Activated B cell treated with CpG ODN at 0.5 μM for 24 hours (primary cell): ENCODE measurements around the gene CERS6. TPM values are rescaled to one million over a fixed set of nuclear protein-coding genes. Genes with fewer than 3 reads are reported as not detected.

Experiments
- ATAC-seq: fragments of 200-7000 bp; cut with Tn5 transposase; one replicate; pipeline ENCODE4 v1.10.0; 2021; ENCODE audit warnings: low read depth, mild to moderate bottlenecking, moderate library complexity
- CTCF ChIA-PET: fragments of 350-600 bp; sonication (Branson Sonifier 250); formaldehyde crosslinking; loops from one replicate; lab custom pipeline; 2021; ENCODE audit warnings: antibody characterized with exemption; lab: Charles Lee
- POLR2A ChIA-PET: fragments of 350-600 bp; sonication (Branson Sonifier 250); formaldehyde crosslinking; loops from one replicate; lab custom pipeline; 2021; ENCODE audit warnings: antibody characterized with exemption; lab: Charles Lee
- DNase-seq: peaks from one replicate; pipeline ENCODE4 v3.0.0; 2022
- H3K27ac Mint-ChIP-seq: one replicate; pipeline ENCODE4 v1.8.0; 2020; ENCODE audit warnings: mixed read lengths
- H3K27me3 Mint-ChIP-seq: one replicate; pipeline ENCODE4 v1.8.0; 2021; ENCODE audit warnings: mixed read lengths
- H3K36me3 Mint-ChIP-seq: one replicate; pipeline ENCODE4 v1.8.0; 2021; ENCODE audit warnings: low read depth, mixed read lengths
- H3K4me1 Mint-ChIP-seq: one replicate; pipeline ENCODE4 v1.8.0; 2021; ENCODE audit warnings: mixed read lengths
- H3K4me3 Mint-ChIP-seq: one replicate; pipeline ENCODE4 v1.8.0; 2020; ENCODE audit warnings: mild to moderate bottlenecking, mixed read lengths
- H3K9me3 Mint-ChIP-seq: one replicate; pipeline ENCODE4 v1.8.0; 2020; ENCODE audit warnings: mixed read lengths
- CTCF ChIP-seq: fragments of 200-600 bp; IDR thresholded peaks from one replicate; pipeline ENCODE4 v1.8.0; 2022; ENCODE audit warnings: antibody characterized with exemption, mild to moderate bottlenecking
- intact Hi-C: fragments of 100-400 bp; cut with micrococcal nuclease; formaldehyde crosslinking; loops from one replicate; pipeline ENCODE4 v1.15.1; 2024
- total RNA-seq: library from RNA; stranded (reverse); gene quantifications from 2 replicates; pipeline ENCODE4 v1.2.3, GENCODE V29; 2022

The CERS6 gene
- total RNA-seq, 1 donor from 2014 or later, result 5.3 TPM

GRCh38 chr2:168574856-168575630, 119.0 kb downstream of the CERS6 start:
- H3K27me3 Mint-ChIP-seq, result no peaks in the 10 kb centered on the region
- no peak overlapping the region for H3K27ac Mint-ChIP-seq
- intact Hi-C loops, result no loop called here
- ChIA-PET CTCF (no interaction called here), POLR2A (no interaction called here)
- H3K4me3 Mint-ChIP-seq, result no peak overlapping the region
- no peak for TF ChIP-seq CTCF
- H3K4me1 Mint-ChIP-seq, result peaks cover 30% of the 10 kb centered on the region
- ATAC-seq, result no peak
- H3K36me3 Mint-ChIP-seq, result no peaks in the 10 kb centered on the region
- H3K9me3 Mint-ChIP-seq, result peaks cover 5% of the 10 kb centered on the region
- DNase-seq, result no peak

GRCh38 chr2:168577885-168578284, 121.8 kb downstream of the CERS6 start:
- CTCF ChIA-PET, result no interaction called here
- no peak overlapping the region for H3K27ac Mint-ChIP-seq
- intact Hi-C loops, result no loop called here
- ATAC-seq (no peak), DNase-seq (no peak)
- H3K4me1 Mint-ChIP-seq, result peaks cover 33% of the 10 kb centered on the region
- POLR2A ChIA-PET, result no interaction called here
- no peak overlapping the region for H3K4me3 Mint-ChIP-seq
- H3K9me3 Mint-ChIP-seq, result peaks cover 5% of the 10 kb centered on the region
- H3K27me3 Mint-ChIP-seq, result no peaks in the 10 kb centered on the region
- TF ChIP-seq CTCF, result no peak
- H3K36me3 Mint-ChIP-seq, result no peaks in the 10 kb centered on the region

GRCh38 chr2:168583064-168583709, 127.1 kb downstream of the CERS6 start:
- intact Hi-C loops, result no loop called here
- CTCF ChIA-PET, result no interaction called here
- no peak for TF ChIP-seq CTCF
- no peaks in the 10 kb centered on the region for H3K36me3 Mint-ChIP-seq
- H3K27ac Mint-ChIP-seq, result no peak overlapping the region
- POLR2A ChIA-PET, result interaction anchor here (1.0 kb wide), 1 partner anchor 16 kb away, joined by 3 read pairs; no protein-coding TSS in a partner anchor
- H3K4me1 Mint-ChIP-seq, result peaks cover 45% of the 10 kb centered on the region
- H3K27me3 Mint-ChIP-seq, result no peaks in the 10 kb centered on the region
- ATAC-seq (no peak), DNase-seq (no peak)
- H3K4me3 Mint-ChIP-seq, result no peak overlapping the region
- H3K9me3 Mint-ChIP-seq, result no peaks in the 10 kb centered on the region

GRCh38 chr2:168583710-168584521, 127.8 kb downstream of the CERS6 start:
- ChIA-PET CTCF (no interaction called here), POLR2A (no interaction called here)
- no peaks in the 10 kb centered on the region for H3K9me3 Mint-ChIP-seq
- no peak for TF ChIP-seq CTCF
- H3K4me1 Mint-ChIP-seq, result peaks cover 44% of the 10 kb centered on the region
- no peak overlapping the region for H3K4me3 Mint-ChIP-seq
- intact Hi-C loops, result no loop called here
- no peaks in the 10 kb centered on the region for H3K36me3 Mint-ChIP-seq
- no peak overlapping the region for H3K27ac Mint-ChIP-seq
- H3K27me3 Mint-ChIP-seq, result no peaks in the 10 kb centered on the region
- ATAC-seq, result no peak
- no peak for DNase-seq

DNA sequence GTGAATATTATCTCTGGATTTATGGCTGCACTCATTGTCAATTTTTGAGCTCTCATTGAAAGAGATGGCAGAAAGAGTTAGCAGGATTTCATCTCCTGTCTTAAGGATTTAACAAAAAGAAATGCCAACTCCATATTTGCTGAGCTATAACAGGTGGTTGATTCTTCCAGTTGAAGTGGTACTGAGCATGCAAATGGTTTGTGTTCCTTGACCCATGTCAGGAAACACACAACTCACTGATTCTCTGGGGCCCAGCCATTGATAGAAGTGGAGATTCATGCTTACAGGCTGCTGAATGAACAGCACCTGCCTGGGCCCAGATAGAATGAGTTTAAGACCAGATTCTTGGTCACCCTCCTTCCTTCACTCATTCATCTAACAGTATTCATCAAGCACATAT, 128.8 kb downstream of the CERS6 start:
- intact Hi-C loops, result no loop called here
- H3K36me3 Mint-ChIP-seq, result no peaks in the 10 kb centered on the region
- DNase-seq, result no peak
- peaks cover 44% of the 10 kb centered on the region for H3K4me1 Mint-ChIP-seq
- peak; percentile 10 for ATAC-seq
- POLR2A ChIA-PET, result interaction anchor here (0.6 kb wide), 1 partner anchor 39 kb away, joined by 3 read pairs; no protein-coding TSS in a partner anchor
- CTCF ChIA-PET, result no interaction called here
- no peak for TF ChIP-seq CTCF
- H3K4me3 Mint-ChIP-seq, result no peak overlapping the region
- no peaks in the 10 kb centered on the region for H3K27me3 Mint-ChIP-seq
- no peaks in the 10 kb centered on the region for H3K9me3 Mint-ChIP-seq
- no peak overlapping the region for H3K27ac Mint-ChIP-seq
